Progenitor cell of endocrine pancreas (in vitro differentiated cells): ENCODE data around the gene DUOXA1. TPM values are rescaled to one million over a fixed set of nuclear protein-coding genes. Genes with fewer than 3 reads are reported as not detected.

Experiments
- DNase-seq: peaks from one replicate; pipeline ENCODE4 v3.0.0; 2021; ENCODE audit warnings: low spot score; ENCODE audit not compliant: unreplicated experiment
- H3K27ac Mint-ChIP-seq: 2 replicates; pipeline ENCODE4 v1.8.0; 2021; ENCODE audit warnings: mild to moderate bottlenecking, moderate library complexity, mixed read lengths
- H3K27me3 Mint-ChIP-seq: 2 replicates; pipeline ENCODE4 v1.8.0; 2021; ENCODE audit warnings: mixed read lengths
- H3K36me3 Mint-ChIP-seq: 2 replicates; pipeline ENCODE4 v1.8.0; 2022; ENCODE audit warnings: mixed read lengths; ENCODE audit not compliant: insufficient read depth
- H3K4me1 Mint-ChIP-seq: 2 replicates; pipeline ENCODE4 v1.8.0; 2021; ENCODE audit warnings: low read depth, mixed read lengths
- H3K4me3 Mint-ChIP-seq: 2 replicates; pipeline ENCODE4 v1.8.0; 2021; ENCODE audit warnings: low read depth, mild to moderate bottlenecking, moderate library complexity, mixed read lengths
- H3K9me3 Mint-ChIP-seq: 2 replicates; pipeline ENCODE4 v1.8.0; 2021; ENCODE audit warnings: low read depth, mixed read lengths
- total RNA-seq: library from RNA; stranded (reverse); gene quantifications from 2 replicates; pipeline ENCODE4 v1.2.1, GENCODE V29; 2021
- TF ChIP-seq, protein P1 (sequence below): fragments of 200-600 bp; sonication (generic); IDR thresholded peaks from one replicate; pipeline ENCODE4 v1.5.0; 2021; ENCODE audit warnings: antibody characterized with exemption, mild to moderate bottlenecking; ENCODE audit not compliant: unreplicated experiment

Gene DUOXA1
- total RNA-seq, 1 donor from 2014 or later = 1.3 TPM

DNA sequence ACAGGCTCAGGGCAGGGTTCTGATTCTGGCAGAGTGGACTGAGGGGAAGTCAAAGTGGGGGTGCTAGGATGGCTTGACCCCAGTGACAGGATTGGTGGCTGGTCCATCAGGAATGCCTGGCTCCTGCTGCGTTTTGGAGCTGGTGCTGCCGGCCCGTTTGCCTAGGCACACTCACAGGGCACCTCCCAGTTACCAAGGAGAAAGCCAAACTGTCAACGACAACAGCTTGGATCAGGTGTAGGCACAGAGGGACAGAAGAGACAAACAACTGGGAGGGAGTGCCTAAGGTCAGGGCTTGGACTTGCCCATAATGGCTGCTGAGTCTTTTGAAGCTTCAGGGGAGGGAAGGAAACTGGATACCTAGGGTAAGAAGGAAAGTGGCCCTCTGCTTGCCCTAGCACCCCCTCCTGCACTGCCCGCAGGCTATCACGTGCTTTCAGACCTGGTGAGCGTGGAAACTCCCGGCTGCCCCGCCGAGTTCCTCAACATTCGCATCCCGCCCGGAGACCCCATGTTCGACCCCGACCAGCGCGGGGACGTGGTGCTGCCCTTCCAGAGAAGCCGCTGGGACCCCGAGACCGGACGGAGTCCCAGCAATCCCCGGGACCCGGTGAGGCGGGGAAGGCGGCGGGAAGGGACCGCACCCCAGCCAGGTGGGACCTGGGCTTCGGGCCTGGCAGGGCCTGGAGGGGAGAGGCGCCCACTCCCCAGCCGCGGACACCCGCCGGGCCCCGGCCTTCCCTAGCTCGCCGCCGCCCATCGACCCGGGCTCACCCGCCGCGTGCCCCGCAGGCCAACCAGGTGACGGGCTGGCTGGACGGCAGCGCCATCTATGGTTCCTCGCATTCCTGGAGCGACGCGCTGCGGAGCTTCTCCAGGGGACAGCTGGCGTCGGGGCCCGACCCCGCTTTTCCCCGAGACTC lies 5.3 kb upstream of the DUOXA1 start:
- DNase-seq = peak; percentile 34
- Mint-ChIP-seq H3K9me3 (no peaks in the 10 kb centered on the region), H3K27me3 (peaks cover 62% of the 10 kb centered on the region), H3K36me3 (peaks cover 1% of the 10 kb centered on the region), H3K27ac (no peak overlapping the region), H3K4me1 (peaks cover 5% of the 10 kb centered on the region), H3K4me3 (peak overlapping the region; percentile 62)
- TF ChIP-seq, protein P1, sequence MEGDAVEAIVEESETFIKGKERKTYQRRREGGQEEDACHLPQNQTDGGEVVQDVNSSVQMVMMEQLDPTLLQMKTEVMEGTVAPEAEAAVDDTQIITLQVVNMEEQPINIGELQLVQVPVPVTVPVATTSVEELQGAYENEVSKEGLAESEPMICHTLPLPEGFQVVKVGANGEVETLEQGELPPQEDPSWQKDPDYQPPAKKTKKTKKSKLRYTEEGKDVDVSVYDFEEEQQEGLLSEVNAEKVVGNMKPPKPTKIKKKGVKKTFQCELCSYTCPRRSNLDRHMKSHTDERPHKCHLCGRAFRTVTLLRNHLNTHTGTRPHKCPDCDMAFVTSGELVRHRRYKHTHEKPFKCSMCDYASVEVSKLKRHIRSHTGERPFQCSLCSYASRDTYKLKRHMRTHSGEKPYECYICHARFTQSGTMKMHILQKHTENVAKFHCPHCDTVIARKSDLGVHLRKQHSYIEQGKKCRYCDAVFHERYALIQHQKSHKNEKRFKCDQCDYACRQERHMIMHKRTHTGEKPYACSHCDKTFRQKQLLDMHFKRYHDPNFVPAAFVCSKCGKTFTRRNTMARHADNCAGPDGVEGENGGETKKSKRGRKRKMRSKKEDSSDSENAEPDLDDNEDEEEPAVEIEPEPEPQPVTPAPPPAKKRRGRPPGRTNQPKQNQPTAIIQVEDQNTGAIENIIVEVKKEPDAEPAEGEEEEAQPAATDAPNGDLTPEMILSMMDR = peak; percentile 46

DNA sequence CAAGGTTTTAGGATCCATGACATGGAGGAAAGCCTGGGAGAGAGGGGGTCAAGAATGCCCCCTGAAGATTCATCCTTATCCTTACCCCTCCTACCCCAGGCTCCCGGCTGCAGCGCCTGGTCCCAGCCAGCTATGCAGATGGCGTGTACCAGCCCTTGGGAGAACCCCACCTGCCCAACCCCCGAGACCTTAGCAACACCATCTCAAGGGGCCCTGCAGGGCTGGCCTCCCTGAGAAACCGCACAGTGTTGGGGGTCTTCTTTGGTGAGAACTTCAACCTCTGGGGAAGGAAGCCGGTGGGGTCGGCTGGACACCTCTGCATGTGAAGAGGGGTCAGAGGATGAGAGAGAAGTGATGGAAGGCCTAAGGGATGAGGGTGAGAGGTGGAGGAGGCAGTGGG lies 4.4 kb upstream of the DUOXA1 start:
- no peak for DNase-seq

DNA sequence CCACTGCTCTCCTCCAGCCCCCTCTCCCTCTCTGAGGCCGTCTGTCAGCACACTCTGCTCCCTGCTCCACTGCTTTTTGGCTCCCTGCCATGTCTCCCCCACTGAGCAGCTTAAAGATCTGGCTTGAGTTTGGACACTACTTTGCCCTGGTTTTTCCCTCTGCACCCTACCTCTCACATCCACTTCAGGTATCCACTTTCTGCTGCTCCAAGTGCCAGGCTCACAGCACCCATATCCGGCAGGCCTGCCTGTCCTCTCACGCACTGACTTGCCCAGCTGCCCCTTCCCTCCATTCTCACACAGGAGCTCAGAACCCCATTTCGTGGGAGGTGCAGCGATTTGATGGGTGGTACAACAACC lies 3.9 kb upstream of the DUOXA1 start:
- peaks cover 1% of the 10 kb centered on the region for H3K36me3 Mint-ChIP-seq
- TF ChIP-seq, protein P1 = no peak
- H3K4me1 Mint-ChIP-seq = peaks cover 5% of the 10 kb centered on the region
- no peak overlapping the region for H3K27ac Mint-ChIP-seq
- no peaks in the 10 kb centered on the region for H3K9me3 Mint-ChIP-seq
- no peak overlapping the region for H3K4me3 Mint-ChIP-seq
- DNase-seq = no peak
- H3K27me3 Mint-ChIP-seq = peaks cover 73% of the 10 kb centered on the region

More for the DNA sequence above, 4.4 kb upstream of the DUOXA1 start:
- no peaks in the 10 kb centered on the region for H3K9me3 Mint-ChIP-seq
- no peak overlapping the region for H3K4me3 Mint-ChIP-seq
- no peak overlapping the region for H3K27ac Mint-ChIP-seq
- peaks cover 68% of the 10 kb centered on the region for H3K27me3 Mint-ChIP-seq
- peaks cover 5% of the 10 kb centered on the region for H3K4me1 Mint-ChIP-seq
- TF ChIP-seq, protein P1 = no peak
- H3K36me3 Mint-ChIP-seq = peaks cover 1% of the 10 kb centered on the region

DNA sequence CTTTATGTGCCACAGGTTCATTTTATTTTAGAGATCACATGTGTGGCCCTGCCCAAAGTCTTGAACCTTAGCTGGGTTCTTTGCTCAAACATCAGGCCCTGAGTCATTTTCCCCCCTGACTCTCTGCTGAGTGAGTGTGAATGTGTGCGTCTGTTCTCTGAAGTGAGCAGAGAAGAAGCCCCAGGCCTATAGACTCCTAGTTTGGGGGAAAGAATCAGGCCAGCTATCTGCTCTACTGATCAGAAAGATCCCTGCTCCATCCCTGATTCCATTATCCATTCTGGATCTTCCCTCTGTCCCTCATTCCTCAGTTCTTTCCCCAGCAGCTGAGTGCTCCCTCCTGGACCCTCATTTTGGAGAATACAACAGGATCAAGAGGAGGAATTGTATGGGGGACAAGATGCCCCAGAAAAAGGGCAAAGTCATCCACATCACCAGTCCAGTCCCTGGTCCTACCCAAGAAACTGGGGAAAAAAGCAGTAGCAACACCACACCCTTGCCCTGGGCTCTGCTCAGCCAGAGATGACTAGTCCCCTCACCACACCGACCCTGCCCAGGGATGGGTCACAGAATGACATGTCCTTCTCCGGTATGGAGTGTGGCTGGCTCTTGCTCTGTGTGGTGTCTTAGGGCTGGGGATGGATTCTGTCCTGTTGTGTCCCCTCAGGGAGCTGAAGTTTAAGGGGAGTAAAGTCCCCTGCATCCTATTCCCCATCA lies 3.3 kb upstream of the DUOXA1 start:
- TF ChIP-seq, protein P1 = no peak
- Mint-ChIP-seq H3K36me3 (peaks cover 1% of the 10 kb centered on the region), H3K9me3 (no peaks in the 10 kb centered on the region), H3K4me1 (peaks cover 7% of the 10 kb centered on the region), H3K27me3 (peaks cover 79% of the 10 kb centered on the region), H3K4me3 (no peak overlapping the region), H3K27ac (no peak overlapping the region)
- no peak for DNase-seq

DNA sequence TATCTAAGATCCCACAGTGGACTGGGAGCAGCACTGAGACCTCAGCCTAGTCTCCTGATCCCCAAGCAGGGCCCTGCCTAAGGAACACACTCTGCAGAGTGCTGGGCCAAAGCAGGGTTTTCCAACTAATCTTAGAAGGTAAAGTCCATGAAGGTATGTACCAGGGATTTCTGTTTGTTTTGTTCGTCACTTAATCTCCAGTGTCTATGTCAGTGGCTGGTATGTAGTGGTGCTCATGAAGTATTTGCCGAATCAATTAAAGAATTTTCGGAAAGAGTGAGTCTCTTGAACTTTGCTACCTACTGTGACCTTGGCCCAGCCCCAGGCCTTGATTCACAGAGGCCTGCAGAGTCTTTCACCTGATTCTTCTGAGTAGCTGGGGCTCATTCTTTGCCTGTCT lies 1.8 kb upstream of the DUOXA1 start:
- Mint-ChIP-seq H3K36me3 (peaks cover 1% of the 10 kb centered on the region), H3K27me3 (peaks cover 81% of the 10 kb centered on the region), H3K4me1 (peaks cover 7% of the 10 kb centered on the region), H3K4me3 (no peak overlapping the region), H3K27ac (no peak overlapping the region), H3K9me3 (no peaks in the 10 kb centered on the region)
- TF ChIP-seq, protein P1 = no peak
- DNase-seq = no peak
